ENCODE results near the gene PCDHGB4.

The PCDHGB4 gene

GRCh38 chr5:141366016-141366896 lies 21.2 kb upstream of the PCDHGB4 start:
- no peak for ATAC-seq
- TF ChIP-seq ARNTL (CRISPR knock-in tag; IDR thresholded peaks at IDR 0.05; ENCODE audit: borderline replicate concordance, low read depth) (no peak), CSRNP3 (CRISPR knock-in tag; IDR thresholded peaks at IDR 0.05) (no peak), SNAI2 (CRISPR knock-in tag; IDR thresholded peaks at IDR 0.05) (no peak), BACH2 (CRISPR knock-in tag; IDR thresholded peaks at IDR 0.05; ENCODE audit: borderline replicate concordance) (no peak), ISL1 (CRISPR knock-in tag; IDR thresholded peaks at IDR 0.05) (no peak), GLIS3 (CRISPR knock-in tag; IDR thresholded peaks at IDR 0.05) (no peak), ZFP30 (CRISPR knock-in tag; IDR thresholded peaks at IDR 0.05) (no peak), OSR1 (CRISPR knock-in tag; IDR thresholded peaks at IDR 0.05) (no peak), POU6F1 (CRISPR knock-in tag; IDR thresholded peaks at IDR 0.05; ENCODE audit: borderline replicate concordance, low read depth) (no peak), ZNF8 (CRISPR knock-in tag; IDR thresholded peaks at IDR 0.05) (no peak), ESRRG (CRISPR knock-in tag; IDR thresholded peaks at IDR 0.05) (no peak), TOX (CRISPR knock-in tag; IDR thresholded peaks at IDR 0.05; ENCODE audit: borderline replicate concordance) (no peak), TSHZ2 (CRISPR knock-in tag; IDR thresholded peaks at IDR 0.05) (no peak), CSDC2 (CRISPR knock-in tag; IDR thresholded peaks at IDR 0.05) (no peak), ZNF565 (CRISPR knock-in tag; conservative IDR thresholded peaks at IDR 0.05; ENCODE audit: low read depth) (no peak), PPARA (CRISPR knock-in tag; IDR thresholded peaks at IDR 0.05; ENCODE audit: borderline replicate concordance) (no peak), RARB (CRISPR knock-in tag; IDR thresholded peaks at IDR 0.05) (no peak)

- ATAC-seq = no peak
- no peak for TF ChIP-seq TSHZ2 (CRISPR knock-in tag; IDR thresholded peaks at IDR 0.05)
- TF ChIP-seq OSR1 (CRISPR knock-in tag; IDR thresholded peaks at IDR 0.05) = no peak
- no peak for TF ChIP-seq PPARA (CRISPR knock-in tag; IDR thresholded peaks at IDR 0.05; ENCODE audit: borderline replicate concordance)
- no peak for TF ChIP-seq ZC3H10 (CRISPR knock-in tag; IDR thresholded peaks at IDR 0.05)
- no peak for TF ChIP-seq ISL1 (CRISPR knock-in tag; IDR thresholded peaks at IDR 0.05)
Measured at GRCh38 chr5:141369994-141370848, 17.3 kb upstream of the PCDHGB4 start, which contains the start of gene PCDHGB3. Gene PCDHGB3 (plus strand): TSS chr5:141370242. CDS start chr5:141370395, 153 bp downstream.

All from SK-N-SH treated with all-trans-retinoic acid at 6 μM for 48 hours (cell line).